SK-N-SH treated with all-trans-retinoic acid at 6 μM for 48 hours (cell line): ENCODE measurements around the gene UFL1.
"Not testable (repeated sequence)": the region's sequence is repeated elsewhere in the genome, so short reads cannot be mapped to it uniquely, and the experiment has no call there.

Source experiments
- ATAC-seq: fragments of 200-7000 bp; cut with Tn5 transposase; 3 replicates; pipeline ENCODE4 v1.9.1; 2020; ENCODE audit warnings: mild to moderate bottlenecking, moderate library complexity
- ARNTL ChIP-seq: fragments of 450-650 bp; formaldehyde crosslinking; IDR thresholded peaks from 2 replicates; pipeline ENCODE4 v1.5.0; 2020; ENCODE audit warnings: low read depth, mild to moderate bottlenecking, moderate library complexity, borderline replicate concordance
- BACH2 ChIP-seq: fragments of 250-450 bp; sonication (Bioruptor Pico); IDR thresholded peaks from 2 replicates; pipeline ENCODE4 v1.9.0; 2021; ENCODE audit warnings: mild to moderate bottlenecking, borderline replicate concordance
- CREB5 ChIP-seq: fragments of 250-450 bp; sonication (Bioruptor Pico); IDR thresholded peaks from 2 replicates; pipeline ENCODE4 v1.5.1; 2020; ENCODE audit warnings: low read depth, mild to moderate bottlenecking, moderate library complexity
- CSDC2 ChIP-seq: fragments of 250-450 bp; sonication (Bioruptor Pico); IDR thresholded peaks from 2 replicates; pipeline ENCODE4 v1.5.0; 2020; ENCODE audit warnings: mild to moderate bottlenecking, moderate library complexity
- CSRNP3 ChIP-seq: fragments of 250-450 bp; sonication (Bioruptor Pico); IDR thresholded peaks from 2 replicates; pipeline ENCODE4 v1.5.1; 2021; ENCODE audit warnings: mild to moderate bottlenecking, moderate library complexity
- ESRRG ChIP-seq: fragments of 250-450 bp; sonication (Bioruptor Pico); IDR thresholded peaks from 2 replicates; pipeline ENCODE4 v1.6.1; 2021; ENCODE audit warnings: mild to moderate bottlenecking
- GLIS3 ChIP-seq: fragments of 250-450 bp; sonication (Bioruptor Pico); IDR thresholded peaks from 2 replicates; pipeline ENCODE4 v1.5.0; 2020; ENCODE audit warnings: mild to moderate bottlenecking, moderate library complexity
- OSR1 ChIP-seq: fragments of 250-450 bp; sonication (Bioruptor Pico); IDR thresholded peaks from 2 replicates; pipeline ENCODE4 v1.8.0; 2022; ENCODE audit warnings: moderate library complexity, mild to moderate bottlenecking, inconsistent platforms
- PATZ1 ChIP-seq: fragments of 250-450 bp; sonication (Bioruptor Pico); IDR thresholded peaks from 2 replicates; pipeline ENCODE4 v1.8.0; 2020; ENCODE audit warnings: mild to moderate bottlenecking, moderate library complexity, borderline replicate concordance
- POU6F1 ChIP-seq: fragments of 250-450 bp; sonication (Bioruptor Pico); IDR thresholded peaks from 2 replicates; pipeline ENCODE4 v1.8.0; 2021; ENCODE audit warnings: low read depth, mild to moderate bottlenecking, moderate library complexity, borderline replicate concordance
- PPARA ChIP-seq: fragments of 250-450 bp; sonication (Bioruptor Pico); IDR thresholded peaks from 2 replicates; pipeline ENCODE4 v1.5.0; 2020; ENCODE audit warnings: mild to moderate bottlenecking, borderline replicate concordance
- RARB ChIP-seq: fragments of 250-450 bp; sonication (Bioruptor Pico); IDR thresholded peaks from 2 replicates; pipeline ENCODE4 v1.8.0; 2021; ENCODE audit warnings: mild to moderate bottlenecking, moderate library complexity
- SNAI2 ChIP-seq: fragments of 250-450 bp; sonication (Bioruptor Pico); IDR thresholded peaks from 2 replicates; pipeline ENCODE4 v1.5.0; 2020; ENCODE audit warnings: mild to moderate bottlenecking, moderate library complexity
- TSHZ2 ChIP-seq: fragments of 250-450 bp; sonication (Bioruptor Pico); IDR thresholded peaks from 2 replicates; pipeline ENCODE4 v1.5.0; 2020; ENCODE audit warnings: mild to moderate bottlenecking, moderate library complexity
- ZC3H10 ChIP-seq: fragments of 250-450 bp; sonication (Bioruptor Pico); IDR thresholded peaks from 2 replicates; pipeline ENCODE4 v1.5.1; 2021; ENCODE audit warnings: mild to moderate bottlenecking, moderate library complexity
- ZFP3 ChIP-seq: fragments of 250-450 bp; sonication (Bioruptor Pico); IDR thresholded peaks from 2 replicates; pipeline ENCODE4 v1.5.0; 2020; ENCODE audit warnings: mild to moderate bottlenecking, moderate library complexity
- ZFP30 ChIP-seq: fragments of 450-650 bp; formaldehyde crosslinking; IDR thresholded peaks from 2 replicates; pipeline ENCODE4 v1.5.0; 2022; ENCODE audit warnings: mild to moderate bottlenecking, moderate library complexity
- ZNF565 ChIP-seq: fragments of 450-650 bp; formaldehyde crosslinking; conservative IDR thresholded peaks from 2 replicates; pipeline ENCODE4 v1.5.0; 2020; ENCODE audit warnings: low read depth, mild to moderate bottlenecking, moderate library complexity
- ZNF70 ChIP-seq: fragments of 450-650 bp; formaldehyde crosslinking; IDR thresholded peaks from 2 replicates; pipeline ENCODE4 v1.5.0; 2020; ENCODE audit warnings: mild to moderate bottlenecking, moderate library complexity
- ZNF8 ChIP-seq: fragments of 450-650 bp; formaldehyde crosslinking; IDR thresholded peaks from 2 replicates; pipeline ENCODE4 v1.5.0; 2020; ENCODE audit warnings: mild to moderate bottlenecking, moderate library complexity

The UFL1 gene

GRCh38 chr6:96521644-96522464 lies at the start of gene UFL1:
TSS of gene UFL1 (plus strand) at chr6:96521806. CDS start at chr6:96521874, 68 bp downstream.
- peak; percentile 99 for ATAC-seq
- TF ChIP-seq ZC3H10 (CRISPR knock-in tag) (no peak), GLIS3 (CRISPR knock-in tag) (no peak), SNAI2 (CRISPR knock-in tag) (no peak), PATZ1 (CRISPR knock-in tag) (0 out of 2 replicates have a peak, but pooled peaks have one; percentile 49), CSDC2 (CRISPR knock-in tag) (no peak)

- ATAC-seq = not testable (repeated sequence)
Observed at GRCh38 chr6:96472291-96472690, 49.3 kb upstream of the UFL1 start.

- TF ChIP-seq BACH2 (CRISPR knock-in tag) (no peak), GLIS3 (CRISPR knock-in tag) (no peak), ZC3H10 (CRISPR knock-in tag) (no peak), ARNTL (no peak), RARB (CRISPR knock-in tag) (no peak), CSRNP3 (CRISPR knock-in tag) (no peak), CREB5 (CRISPR knock-in tag) (no peak), ESRRG (CRISPR knock-in tag) (no peak), SNAI2 (CRISPR knock-in tag) (no peak), ZNF565 (no peak), OSR1 (CRISPR knock-in tag) (no peak), ZNF70 (CRISPR knock-in tag) (no peak), PATZ1 (CRISPR knock-in tag) (no peak), ZFP3 (CRISPR knock-in tag) (no peak)
- ATAC-seq = no peak
Observed at GRCh38 chr6:96478695-96479094, 42.9 kb upstream of the UFL1 start.

GRCh38 chr6:96491926-96492325 lies 29.7 kb upstream of the UFL1 start:
- ATAC-seq = no peak
- no peak for TF ChIP-seq CSDC2 (CRISPR knock-in tag)
- TF ChIP-seq ZNF8 = no peak
- TF ChIP-seq GLIS3 (CRISPR knock-in tag) = no peak
- TF ChIP-seq ARNTL = no peak
- TF ChIP-seq ZC3H10 (CRISPR knock-in tag) = no peak
- TF ChIP-seq ZFP30 (CRISPR knock-in tag) = no peak
- no peak for TF ChIP-seq TSHZ2 (CRISPR knock-in tag)
- no peak for TF ChIP-seq ZNF70 (CRISPR knock-in tag)
- no peak for TF ChIP-seq SNAI2 (CRISPR knock-in tag)
- TF ChIP-seq PPARA (CRISPR knock-in tag) = no peak
- no peak for TF ChIP-seq OSR1 (CRISPR knock-in tag)
- no peak for TF ChIP-seq PATZ1 (CRISPR knock-in tag)
- no peak for TF ChIP-seq RARB (CRISPR knock-in tag)
- no peak for TF ChIP-seq BACH2 (CRISPR knock-in tag)
- no peak for TF ChIP-seq POU6F1 (CRISPR knock-in tag)
